Measurements from ENCODE around the gene MYCL.

Gene MYCL

GRCh38 chr1:39850606-39851216, 51.0 kb downstream of the MYCL start:
- DNase-seq, result no peak

GRCh38 chr1:39849203-39849602, 52.5 kb downstream of the MYCL start:
- DNase-seq, result no peak

GRCh38 chr1:39847940-39848339, 53.8 kb downstream of the MYCL start:
- DNase-seq, result no peak

GRCh38 chr1:39846796-39847195, 54.9 kb downstream of the MYCL start:
- no peak for DNase-seq

DNA sequence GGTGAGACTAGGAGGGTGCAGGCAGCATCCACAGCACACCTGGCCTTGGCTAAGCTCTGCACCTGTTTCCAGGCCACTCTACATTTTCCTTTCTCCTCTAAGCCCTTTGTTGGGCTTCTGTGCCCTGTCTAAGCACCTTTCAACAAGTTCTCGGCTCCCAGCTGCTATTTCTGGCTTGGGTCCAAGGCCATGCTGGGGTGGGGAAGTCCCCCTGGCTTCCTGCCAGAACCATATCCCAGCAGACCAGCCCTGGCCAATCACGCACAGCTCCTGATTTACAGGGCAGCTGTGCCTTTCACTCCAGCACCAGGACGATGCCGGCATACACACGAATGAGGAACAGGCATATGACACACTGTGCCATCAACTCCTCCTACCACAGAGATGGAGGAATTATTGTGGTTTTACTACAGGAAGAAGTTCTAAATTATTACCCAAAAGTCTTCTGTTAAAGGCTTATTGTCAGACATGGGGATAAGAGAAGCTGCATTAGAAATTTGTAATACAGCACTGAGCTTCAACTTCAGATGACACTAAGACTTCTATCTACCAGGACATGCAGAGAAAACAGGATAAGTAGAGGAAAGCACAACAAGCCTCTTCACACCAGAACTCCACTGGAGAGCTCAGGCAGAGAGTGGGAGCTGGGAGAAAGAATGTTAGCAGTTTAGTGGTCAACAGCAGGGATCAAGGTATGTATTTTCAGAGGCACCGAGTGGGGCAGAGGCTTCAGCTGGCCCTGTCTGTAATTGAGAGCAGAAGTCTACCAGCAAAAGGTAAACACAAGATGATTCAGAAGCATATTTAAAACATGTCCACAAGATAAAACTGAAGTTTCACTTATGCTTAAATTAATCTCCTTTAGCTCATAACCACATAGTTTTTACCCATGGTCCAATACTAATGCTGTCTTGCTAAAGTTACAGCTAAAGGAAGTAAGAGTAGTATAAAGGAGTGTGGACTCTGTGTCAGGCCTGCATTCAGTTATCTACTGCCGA, 55.8 kb downstream of the MYCL start:
- DNase-seq, result no peak
